Activated CD8-positive, alpha-beta memory T cell treated with anti-CD3 and anti-CD28 coated beads for 1 hour (primary cell): Measurements from ENCODE around the gene LRRC4.
A peak's percentile ranks its signal among the peaks of the same experiment; 100 is the strongest.

ENCODE experiments used
- DNase-seq, 2 donors: peaks; one replicate each; pipeline ENCODE4 v3.0.0-alpha.2; 2020; ENCODE audit warnings: low read depth in 1 of 2; ENCODE audit errors: extremely low read depth in 1 of 2

Gene LRRC4

DNA sequence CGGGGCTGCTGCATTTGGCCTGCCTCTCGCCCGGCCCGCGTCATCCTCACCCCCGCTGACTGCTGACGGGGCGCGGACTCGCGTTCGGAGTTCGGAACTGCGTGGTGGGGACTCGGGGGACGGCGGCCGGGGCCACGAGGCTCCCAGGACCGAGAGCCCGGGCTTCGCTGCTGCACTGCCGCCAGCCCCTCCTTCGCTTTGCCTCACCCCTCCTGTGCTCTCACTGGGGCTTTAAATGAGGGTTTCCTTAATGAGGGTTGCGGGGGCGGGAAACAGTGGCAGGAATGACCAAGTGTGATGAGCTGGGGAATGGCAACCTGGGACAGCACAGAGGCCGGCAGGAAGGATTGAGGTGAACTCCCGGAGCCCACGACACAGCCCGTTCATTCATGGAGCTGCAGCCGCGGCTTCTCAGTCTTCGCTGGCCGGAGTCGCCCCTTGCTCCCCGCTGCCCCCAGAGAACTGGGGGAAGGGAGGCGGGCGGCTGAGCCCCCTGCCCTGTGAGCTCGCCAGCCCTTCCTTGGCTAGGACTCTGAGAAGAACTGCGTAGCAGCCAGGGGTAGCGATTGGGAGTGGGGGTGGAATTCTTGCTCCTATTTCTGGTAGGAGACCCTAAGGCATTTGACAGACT lies 1.5 kb upstream of the LRRC4 start:
- DNase-seq, result no peak

DNA sequence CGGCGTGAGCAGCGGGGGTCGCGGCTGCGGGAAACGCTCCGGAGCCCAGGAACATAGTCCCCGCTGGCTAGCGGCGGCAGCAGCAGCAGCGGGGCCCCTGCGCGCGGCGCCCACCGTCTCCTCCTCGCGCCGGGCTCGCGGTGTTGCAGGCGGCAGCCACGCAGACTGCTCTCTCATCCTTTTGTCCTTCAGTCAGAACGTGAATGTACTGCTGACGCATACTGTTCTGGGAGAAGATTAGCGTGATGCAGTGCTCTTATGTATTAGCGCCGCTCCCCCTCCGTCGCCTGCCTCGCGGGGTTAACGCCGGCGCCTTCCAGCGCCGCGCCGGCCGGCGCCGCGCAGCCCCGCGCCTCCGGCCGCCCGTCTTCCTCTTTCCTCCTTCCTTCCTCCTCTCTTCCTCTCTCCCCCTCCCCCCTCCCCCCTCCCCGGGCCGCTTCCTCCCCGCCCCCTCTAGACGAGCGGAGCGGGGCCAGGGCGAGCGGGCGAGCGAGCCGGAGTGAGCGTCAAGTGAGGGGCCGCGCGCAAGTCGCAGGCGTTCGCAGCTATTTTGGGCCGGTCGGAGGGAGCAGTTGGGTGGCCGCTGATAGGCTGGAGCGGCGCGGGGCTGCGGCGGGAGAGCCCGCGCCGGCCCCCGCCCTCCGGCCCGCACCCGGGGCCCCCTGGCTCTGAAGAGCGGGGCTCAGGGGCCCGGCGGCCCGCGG lies 816 bp upstream of the LRRC4 start:
- peak; percentile 9 to 10 for DNase-seq

DNA sequence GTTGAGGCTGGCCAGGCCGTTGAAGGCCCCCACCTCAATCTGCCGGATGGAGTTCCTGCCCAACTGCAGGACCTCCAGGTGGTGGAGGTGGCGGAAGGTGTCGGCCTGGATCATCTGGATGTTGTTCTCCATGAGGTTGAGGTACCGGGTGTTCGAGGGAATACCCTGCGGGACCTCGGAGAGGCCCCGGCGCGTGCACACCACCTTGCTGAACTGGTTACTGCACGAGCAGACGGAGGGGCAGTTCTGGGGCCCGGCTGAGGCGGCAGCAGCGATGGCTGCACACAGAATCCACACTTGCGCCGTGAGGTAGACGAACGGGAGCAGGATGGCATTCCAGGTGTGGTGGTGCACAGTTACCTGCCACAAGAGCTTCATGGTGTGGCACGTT lies 979 bp downstream of the LRRC4 start:
- no peak for DNase-seq

DNA sequence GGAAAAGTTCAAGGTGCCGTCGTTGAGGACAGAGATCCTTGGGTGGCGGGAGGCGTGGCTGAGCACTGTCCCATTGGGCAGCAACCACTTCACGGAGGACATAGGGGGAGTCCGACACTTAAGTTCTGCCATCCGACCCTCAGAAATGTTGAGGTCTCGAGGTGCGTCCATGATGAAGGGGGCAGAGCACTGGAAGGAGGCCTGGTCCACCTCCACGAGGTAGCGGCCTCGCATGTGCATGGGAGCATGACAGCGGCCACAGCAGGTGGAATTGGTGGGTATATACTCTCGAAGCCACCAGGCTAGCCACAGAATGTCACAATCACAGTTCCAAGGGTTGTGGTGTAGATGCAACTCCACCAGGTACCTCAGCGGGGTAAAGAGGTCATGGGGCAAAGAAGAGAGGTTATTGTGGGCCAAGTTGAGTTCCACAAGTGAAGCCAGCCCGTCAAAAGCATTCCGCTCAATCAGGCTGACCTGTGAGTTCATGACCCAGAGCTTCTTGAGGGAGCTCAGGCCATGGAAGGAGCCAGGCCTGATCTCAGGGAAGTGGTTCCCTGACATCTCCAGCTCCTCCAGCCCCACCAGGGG lies 1.7 kb downstream of the LRRC4 start:
- no peak for DNase-seq

DNA sequence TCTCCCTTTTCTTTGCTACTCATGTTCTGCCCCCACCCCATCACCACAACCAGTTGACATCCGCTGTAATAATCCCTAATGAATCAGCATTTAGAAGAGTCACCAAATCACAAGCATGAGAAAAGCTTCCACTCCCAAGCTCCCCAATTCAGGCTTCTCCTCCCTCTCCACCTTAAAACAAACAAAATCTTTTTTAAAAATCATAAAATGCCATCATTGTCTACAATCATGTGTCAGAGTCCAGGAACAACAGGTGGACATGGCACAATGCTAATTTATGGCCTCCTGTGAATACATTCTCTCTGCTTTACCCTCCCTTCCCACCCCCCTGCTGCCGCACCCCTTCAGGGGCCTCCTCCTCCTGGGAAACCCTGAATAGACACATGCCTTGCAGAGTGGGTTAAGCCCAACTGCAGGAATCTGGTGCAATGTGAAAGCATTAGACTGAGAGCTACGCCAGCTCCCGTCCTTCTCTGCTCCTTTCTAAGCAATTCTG lies 3.7 kb downstream of the LRRC4 start:
- DNase-seq, result no peak

GRCh38 chr7:128026551-128026950 lies 4.7 kb downstream of the LRRC4 start:
- no peak for DNase-seq

DNA sequence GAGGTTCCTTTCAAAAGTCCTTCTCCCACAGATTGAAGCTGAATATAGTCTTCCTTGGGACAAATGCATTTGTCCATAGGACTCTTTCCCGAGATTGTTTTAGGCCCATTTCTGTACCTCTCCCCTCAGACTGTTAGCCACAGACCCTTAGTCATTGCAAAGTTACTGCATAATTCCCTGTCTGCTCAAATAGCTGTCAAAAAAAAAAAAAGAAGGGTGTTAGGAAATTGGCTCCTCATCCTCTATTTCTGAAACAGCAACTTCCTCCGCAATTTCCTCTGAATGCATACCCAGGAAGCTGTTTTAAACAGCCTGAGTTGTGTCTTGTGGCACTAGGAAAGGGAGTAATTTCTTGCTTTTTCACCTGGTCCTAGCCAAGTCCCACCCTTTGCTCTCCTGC lies 5.4 kb downstream of the LRRC4 start:
- no peak for DNase-seq

DNA sequence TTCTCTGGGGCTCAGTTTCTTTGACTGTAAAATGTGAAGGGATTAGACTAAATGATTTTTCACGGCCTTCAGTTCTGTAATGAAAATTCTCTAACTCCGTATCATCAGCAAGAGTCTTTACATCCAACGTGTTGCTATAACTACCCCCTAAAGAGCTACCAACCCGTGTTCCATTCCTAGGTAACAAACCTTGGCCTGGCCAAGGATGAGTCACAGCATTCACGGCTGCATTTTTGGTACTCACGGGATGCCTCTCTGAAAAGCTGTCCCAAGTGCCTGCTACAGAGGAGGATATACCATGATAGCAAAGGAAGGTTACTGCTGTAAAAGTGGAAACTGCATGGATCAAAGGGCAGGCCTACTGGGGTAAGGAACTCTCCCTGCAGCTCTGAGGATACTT lies 5.9 kb downstream of the LRRC4 start:
- DNase-seq, result no peak

DNA sequence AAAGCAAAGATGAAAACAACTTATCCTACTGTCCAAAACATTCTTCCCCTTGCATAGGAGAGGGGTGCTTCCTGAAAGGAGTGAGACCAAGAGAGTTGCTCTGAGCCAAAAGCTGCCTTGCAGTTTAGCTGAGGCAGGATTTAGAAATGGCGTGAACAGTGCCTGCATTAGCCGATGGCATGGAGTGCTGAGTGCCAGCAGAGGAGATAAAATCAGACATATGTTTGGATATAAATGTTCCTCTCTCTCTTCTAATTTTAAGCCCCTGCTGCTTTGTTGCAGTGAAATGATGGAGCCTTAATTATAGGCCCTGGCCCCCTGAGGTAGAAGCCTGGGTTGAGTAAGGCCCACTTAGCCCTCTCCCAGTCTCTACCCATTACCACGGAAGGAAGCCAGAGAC lies 7.1 kb downstream of the LRRC4 start:
- no peak for DNase-seq

DNA sequence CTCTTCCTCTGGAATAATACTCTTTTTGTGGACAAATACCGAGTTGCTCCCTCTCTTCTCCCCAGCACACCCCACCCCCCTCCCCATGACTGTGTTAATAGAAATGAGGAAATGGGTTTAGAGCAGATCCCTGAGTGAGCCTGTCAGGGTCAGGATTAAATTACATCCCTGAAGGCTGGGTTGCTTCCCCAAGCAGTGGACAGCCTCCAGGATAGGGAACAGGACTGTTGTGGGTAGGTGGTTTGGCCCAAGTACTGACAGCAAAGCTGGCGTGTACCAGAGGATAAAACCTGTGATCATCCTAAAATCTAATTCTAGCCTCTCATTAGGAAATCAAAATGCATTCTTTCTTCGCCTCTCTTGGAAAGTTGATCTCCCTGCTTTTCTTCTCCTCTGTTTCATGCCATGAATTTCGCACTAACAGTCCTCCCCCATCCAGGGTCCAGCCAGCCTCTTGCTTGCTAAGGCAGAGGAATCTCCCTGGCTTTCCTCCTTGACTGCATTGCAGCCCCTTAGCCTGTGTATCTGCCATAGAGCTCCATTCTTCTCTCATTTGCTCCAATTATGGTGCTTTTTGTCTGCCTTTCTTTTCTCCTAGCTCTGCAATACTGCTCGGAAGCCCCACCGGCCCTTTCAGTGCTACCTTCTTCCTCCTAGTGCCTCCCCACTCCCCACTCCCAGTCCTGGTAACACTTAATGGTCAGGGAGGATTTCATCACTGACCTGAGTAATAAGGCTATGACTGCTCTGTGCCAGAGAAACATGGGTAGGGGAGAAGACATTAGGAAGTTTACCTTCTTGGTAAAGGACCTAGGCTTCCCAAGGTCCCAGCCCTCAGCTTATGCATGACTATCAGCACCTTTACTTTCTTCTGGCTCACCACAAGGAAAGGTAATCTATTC lies 8.4 kb downstream of the LRRC4 start:
- no peak for DNase-seq

DNA sequence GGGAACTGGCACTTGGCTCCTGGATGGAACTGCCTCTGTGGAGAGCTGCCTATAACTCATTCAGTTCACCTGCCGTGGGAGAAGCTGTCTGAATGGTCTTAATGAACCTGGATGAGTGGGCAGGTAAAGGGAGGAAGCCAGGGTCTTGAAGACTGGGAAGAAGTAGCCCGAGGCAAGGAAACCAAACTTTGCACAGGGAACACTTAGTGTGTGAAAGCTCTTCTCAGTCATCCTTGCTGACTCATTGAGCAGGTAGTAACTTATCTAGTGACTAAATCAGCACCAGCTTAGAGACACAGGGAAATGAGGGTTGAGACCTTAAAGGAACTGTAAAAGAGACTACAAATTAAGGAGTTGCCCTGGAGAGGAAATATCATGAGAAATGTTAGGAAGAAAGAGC lies 9.9 kb downstream of the LRRC4 start:
- no peak for DNase-seq

DNA sequence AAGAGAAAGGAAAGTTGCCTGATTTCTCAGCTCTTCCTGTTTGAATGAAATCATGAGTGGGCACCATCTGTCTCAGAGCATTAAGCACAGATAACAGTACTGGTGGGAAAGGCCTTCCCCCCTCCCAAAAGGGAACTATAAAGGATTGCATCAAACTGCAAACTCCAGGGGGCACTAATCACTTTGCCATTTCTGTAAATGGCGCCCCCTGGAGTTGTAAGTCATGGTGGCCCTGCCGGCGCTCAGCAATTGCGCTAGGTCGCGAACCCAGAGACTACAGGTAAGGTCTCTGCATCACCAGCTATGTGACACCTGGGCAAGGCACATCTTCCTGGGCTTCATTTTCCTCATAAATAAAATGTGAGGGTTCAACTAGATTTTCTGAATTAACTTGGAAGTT lies 11.1 kb downstream of the LRRC4 start:
- no peak for DNase-seq

DNA sequence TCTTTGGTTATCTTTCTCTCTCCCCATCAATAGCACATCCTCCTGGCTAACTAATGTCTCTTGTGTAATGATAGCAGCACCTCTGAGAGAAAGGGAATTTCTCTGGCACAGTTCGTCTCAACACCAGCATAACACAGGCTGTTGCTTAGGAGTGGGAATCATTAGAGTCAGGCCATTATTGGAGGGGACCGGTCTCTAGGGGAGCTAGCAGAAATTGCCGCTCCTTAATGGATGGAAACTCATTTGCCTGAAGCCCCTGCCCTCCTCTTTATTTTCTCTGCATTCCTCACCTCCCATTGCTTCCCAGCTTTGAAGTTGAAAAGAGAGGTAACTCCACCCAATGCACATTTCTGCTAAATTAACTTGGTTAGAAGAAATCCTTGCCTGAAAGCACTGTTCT lies 11.9 kb downstream of the LRRC4 start:
- DNase-seq, result no peak

- no peak for DNase-seq
Observed at GRCh38 chr7:128017862-128018845, 13.1 kb downstream of the LRRC4 start.

- DNase-seq, result no peak
Observed at GRCh38 chr7:128017460-128017859, 13.8 kb downstream of the LRRC4 start.

GRCh38 chr7:128014811-128015210 lies 16.4 kb downstream of the LRRC4 start:
- DNase-seq, result no peak

GRCh38 chr7:128011131-128011661 lies 20.0 kb downstream of the LRRC4 start:
- no peak for DNase-seq

GRCh38 chr7:128010391-128011127 lies 20.7 kb downstream of the LRRC4 start:
- DNase-seq, result no peak

GRCh38 chr7:128008744-128009143 lies 22.5 kb downstream of the LRRC4 start:
- DNase-seq, result no peak
